ENCODE results near the gene BRD4. TPM values are rescaled to one million over a fixed set of nuclear protein-coding genes. Genes with fewer than 3 reads are reported as not detected.
A peak's percentile ranks its signal among the peaks of the same experiment; 100 is the strongest.

Gene BRD4
- total and polyA plus RNA-seq, 2 of the 13 experiments (the other 11 are each of a cell fraction or from before 2014, with no cell fraction given) = 10.5 to 11.4 TPM

DNA sequence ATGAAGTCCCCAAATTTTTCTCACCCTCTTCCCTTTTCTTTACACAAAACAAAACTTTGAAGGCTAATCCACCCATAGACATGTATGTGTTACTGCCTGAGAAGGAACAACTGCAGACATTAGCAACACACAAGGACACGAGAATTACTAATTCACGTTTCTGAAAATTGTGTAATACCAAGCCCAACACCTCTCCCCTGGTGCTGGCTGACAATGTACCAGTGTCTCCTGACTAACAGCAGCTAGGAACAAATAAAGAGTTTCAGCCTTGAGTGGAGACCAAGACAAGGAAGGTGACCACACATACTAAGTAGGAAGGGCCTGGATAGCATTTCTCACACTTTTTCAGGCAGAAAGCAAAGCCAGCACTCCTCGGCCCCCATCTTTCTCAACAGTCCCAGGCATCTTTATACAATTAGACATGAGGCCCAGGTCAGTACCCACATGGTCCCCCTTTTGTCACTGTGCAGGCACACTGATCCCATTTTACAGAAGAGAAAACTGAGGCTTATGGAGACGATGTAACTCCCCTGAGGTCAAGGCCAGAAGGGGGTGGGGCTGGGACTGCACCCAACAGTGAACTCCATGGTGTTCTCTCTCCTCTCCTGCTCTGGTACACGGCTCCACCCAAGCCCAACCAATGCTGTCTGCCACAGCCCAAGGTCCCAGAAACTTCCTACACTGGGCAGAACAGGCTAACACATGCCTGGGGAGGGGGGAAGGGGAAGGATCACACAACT, 8.7 kb downstream of the BRD4 start (continued):
- TF ChIP-seq, protein P1, sequence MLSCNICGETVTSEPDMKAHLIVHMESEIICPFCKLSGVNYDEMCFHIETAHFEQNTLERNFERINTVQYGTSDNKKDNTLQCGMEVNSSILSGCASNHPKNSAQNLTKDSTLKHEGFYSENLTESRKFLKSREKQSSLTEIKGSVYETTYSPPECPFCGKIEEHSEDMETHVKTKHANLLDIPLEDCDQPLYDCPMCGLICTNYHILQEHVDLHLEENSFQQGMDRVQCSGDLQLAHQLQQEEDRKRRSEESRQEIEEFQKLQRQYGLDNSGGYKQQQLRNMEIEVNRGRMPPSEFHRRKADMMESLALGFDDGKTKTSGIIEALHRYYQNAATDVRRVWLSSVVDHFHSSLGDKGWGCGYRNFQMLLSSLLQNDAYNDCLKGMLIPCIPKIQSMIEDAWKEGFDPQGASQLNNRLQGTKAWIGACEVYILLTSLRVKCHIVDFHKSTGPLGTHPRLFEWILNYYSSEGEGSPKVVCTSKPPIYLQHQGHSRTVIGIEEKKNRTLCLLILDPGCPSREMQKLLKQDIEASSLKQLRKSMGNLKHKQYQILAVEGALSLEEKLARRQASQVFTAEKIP (CRISPR knock-in tag; IDR thresholded peaks at IDR 0.05; ENCODE audit: borderline replicate concordance) = no peak
- TF ChIP-seq, protein P2, sequence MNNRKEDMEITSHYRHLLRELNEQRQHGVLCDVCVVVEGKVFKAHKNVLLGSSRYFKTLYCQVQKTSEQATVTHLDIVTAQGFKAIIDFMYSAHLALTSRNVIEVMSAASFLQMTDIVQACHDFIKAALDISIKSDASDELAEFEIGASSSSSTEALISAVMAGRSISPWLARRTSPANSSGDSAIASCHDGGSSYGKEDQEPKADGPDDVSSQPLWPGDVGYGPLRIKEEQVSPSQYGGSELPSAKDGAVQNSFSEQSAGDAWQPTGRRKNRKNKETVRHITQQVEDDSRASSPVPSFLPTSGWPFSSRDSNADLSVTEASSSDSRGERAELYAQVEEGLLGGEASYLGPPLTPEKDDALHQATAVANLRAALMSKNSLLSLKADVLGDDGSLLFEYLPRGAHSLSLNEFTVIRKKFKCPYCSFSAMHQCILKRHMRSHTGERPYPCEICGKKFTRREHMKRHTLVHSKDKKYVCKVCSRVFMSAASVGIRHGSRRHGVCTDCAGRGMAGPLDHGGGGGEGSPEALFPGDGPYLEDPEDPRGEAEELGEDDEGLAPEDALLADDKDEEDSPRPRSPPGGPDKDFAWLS (CRISPR knock-in tag; IDR thresholded peaks at IDR 0.05; ENCODE audit: borderline replicate concordance) = no peak
- TF ChIP-seq SMC3 (IDR thresholded peaks at IDR 0.05; ENCODE audit: low read length) (no peak), MXD4 (CRISPR knock-in tag; IDR thresholded peaks at IDR 0.05) (no peak), POLR2AphosphoS2 (IDR thresholded peaks at IDR 0.05; ENCODE audit: low read depth, low read length) (no peak), ZNF446 (CRISPR knock-in tag; IDR thresholded peaks at IDR 0.05) (no peak), BRD4 (CRISPR knock-in tag; IDR thresholded peaks at IDR 0.05) (no peak), TARDBP (CRISPR knock-in tag; IDR thresholded peaks at IDR 0.05) (no peak), HOXA9 (CRISPR knock-in tag; IDR thresholded peaks at IDR 0.05; ENCODE audit: borderline replicate concordance) (no peak), MAFF (IDR thresholded peaks at IDR 0.05; ENCODE audit: low read depth, low read length) (no peak), ZNF850 (CRISPR knock-in tag; conservative IDR thresholded peaks at IDR 0.05) (no peak), NR2C2 (CRISPR knock-in tag; IDR thresholded peaks at IDR 0.05; ENCODE audit: borderline replicate concordance) (peak; percentile 69; the same call in 1 of the 2 replicates), SETDB1 (CRISPR knock-in tag; IDR thresholded peaks at IDR 0.05; ENCODE audit: borderline replicate concordance) (no peak), RFX5 (IDR thresholded peaks at IDR 0.05; ENCODE audit: low read depth, low read length) (no peak)
- TF ChIP-seq, protein P3, sequence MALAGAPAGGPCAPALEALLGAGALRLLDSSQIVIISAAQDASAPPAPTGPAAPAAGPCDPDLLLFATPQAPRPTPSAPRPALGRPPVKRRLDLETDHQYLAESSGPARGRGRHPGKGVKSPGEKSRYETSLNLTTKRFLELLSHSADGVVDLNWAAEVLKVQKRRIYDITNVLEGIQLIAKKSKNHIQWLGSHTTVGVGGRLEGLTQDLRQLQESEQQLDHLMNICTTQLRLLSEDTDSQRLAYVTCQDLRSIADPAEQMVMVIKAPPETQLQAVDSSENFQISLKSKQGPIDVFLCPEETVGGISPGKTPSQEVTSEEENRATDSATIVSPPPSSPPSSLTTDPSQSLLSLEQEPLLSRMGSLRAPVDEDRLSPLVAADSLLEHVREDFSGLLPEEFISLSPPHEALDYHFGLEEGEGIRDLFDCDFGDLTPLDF (CRISPR knock-in tag; IDR thresholded peaks at IDR 0.05) = no peak
- TF ChIP-seq, protein P4, sequence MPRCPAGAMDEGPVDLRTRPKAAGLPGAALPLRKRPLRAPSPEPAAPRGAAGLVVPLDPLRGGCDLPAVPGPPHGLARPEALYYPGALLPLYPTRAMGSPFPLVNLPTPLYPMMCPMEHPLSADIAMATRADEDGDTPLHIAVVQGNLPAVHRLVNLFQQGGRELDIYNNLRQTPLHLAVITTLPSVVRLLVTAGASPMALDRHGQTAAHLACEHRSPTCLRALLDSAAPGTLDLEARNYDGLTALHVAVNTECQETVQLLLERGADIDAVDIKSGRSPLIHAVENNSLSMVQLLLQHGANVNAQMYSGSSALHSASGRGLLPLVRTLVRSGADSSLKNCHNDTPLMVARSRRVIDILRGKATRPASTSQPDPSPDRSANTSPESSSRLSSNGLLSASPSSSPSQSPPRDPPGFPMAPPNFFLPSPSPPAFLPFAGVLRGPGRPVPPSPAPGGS (CRISPR knock-in tag; IDR thresholded peaks at IDR 0.05) = no peak
- TF ChIP-seq, protein P5, sequence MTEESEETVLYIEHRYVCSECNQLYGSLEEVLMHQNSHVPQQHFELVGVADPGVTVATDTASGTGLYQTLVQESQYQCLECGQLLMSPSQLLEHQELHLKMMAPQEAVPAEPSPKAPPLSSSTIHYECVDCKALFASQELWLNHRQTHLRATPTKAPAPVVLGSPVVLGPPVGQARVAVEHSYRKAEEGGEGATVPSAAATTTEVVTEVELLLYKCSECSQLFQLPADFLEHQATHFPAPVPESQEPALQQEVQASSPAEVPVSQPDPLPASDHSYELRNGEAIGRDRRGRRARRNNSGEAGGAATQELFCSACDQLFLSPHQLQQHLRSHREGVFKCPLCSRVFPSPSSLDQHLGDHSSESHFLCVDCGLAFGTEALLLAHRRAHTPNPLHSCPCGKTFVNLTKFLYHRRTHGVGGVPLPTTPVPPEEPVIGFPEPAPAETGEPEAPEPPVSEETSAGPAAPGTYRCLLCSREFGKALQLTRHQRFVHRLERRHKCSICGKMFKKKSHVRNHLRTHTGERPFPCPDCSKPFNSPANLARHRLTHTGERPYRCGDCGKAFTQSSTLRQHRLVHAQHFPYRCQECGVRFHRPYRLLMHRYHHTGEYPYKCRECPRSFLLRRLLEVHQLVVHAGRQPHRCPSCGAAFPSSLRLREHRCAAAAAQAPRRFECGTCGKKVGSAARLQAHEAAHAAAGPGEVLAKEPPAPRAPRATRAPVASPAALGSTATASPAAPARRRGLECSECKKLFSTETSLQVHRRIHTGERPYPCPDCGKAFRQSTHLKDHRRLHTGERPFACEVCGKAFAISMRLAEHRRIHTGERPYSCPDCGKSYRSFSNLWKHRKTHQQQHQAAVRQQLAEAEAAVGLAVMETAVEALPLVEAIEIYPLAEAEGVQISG (CRISPR knock-in tag; IDR thresholded peaks at IDR 0.05) = no peak; the same call in 1 of the 2 replicates
- TF ChIP-seq, protein P6, sequence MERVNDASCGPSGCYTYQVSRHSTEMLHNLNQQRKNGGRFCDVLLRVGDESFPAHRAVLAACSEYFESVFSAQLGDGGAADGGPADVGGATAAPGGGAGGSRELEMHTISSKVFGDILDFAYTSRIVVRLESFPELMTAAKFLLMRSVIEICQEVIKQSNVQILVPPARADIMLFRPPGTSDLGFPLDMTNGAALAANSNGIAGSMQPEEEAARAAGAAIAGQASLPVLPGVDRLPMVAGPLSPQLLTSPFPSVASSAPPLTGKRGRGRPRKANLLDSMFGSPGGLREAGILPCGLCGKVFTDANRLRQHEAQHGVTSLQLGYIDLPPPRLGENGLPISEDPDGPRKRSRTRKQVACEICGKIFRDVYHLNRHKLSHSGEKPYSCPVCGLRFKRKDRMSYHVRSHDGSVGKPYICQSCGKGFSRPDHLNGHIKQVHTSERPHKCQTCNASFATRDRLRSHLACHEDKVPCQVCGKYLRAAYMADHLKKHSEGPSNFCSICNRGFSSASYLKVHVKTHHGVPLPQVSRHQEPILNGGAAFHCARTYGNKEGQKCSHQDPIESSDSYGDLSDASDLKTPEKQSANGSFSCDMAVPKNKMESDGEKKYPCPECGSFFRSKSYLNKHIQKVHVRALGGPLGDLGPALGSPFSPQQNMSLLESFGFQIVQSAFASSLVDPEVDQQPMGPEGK (CRISPR knock-in tag; IDR thresholded peaks at IDR 0.05) = peak; percentile 43; the same call in 1 of the 2 replicates
